Glomerular visceral epithelial cell (primary cell): ENCODE results near the gene CFAP90.

Source experiments
- DNase-seq: peaks from one replicate; pipeline ENCODE4 v3.0.0-alpha.2; 2016; ENCODE audit errors: extremely low spot score

CFAP90 gene

DNA sequence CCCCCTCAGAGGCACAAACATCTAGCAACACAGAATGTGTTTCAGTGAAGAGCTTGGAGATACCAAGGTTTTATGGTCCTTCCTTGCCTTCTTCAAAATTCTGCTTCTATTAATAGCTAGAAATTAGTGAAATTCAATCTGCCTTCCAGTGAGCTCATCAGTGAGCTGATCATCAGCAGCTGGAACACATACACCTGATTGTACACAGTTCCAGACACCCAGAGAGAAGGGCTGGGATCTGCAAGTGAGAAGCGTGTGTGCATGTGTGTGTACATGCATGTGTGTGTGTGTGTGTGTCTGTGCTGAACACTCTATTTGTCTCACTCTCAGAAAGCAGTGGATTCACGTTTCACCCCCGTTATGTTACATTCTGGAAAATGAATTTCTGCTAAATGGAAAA is 28.5 kb downstream of the CFAP90 start:
- no peak for DNase-seq

DNA sequence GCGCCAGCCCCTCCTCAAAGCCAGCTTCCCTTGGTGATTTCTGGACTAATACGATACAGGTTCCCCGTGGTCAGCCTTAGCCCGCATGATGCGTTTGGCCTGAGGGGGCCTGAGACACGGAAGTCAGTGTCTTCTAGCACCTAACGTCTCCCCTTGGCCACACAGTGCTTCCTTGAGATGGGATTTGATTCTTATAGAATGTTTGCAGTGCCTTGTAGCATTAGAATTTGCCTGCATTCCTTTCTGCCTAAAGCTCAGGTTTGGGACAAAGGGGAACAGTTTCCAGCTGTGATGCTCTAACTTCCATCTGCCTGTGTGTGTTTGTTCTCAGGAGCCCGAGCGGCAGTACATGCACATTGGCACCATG is 34.4 kb downstream of the CFAP90 start:
- DNase-seq: no peak

DNA sequence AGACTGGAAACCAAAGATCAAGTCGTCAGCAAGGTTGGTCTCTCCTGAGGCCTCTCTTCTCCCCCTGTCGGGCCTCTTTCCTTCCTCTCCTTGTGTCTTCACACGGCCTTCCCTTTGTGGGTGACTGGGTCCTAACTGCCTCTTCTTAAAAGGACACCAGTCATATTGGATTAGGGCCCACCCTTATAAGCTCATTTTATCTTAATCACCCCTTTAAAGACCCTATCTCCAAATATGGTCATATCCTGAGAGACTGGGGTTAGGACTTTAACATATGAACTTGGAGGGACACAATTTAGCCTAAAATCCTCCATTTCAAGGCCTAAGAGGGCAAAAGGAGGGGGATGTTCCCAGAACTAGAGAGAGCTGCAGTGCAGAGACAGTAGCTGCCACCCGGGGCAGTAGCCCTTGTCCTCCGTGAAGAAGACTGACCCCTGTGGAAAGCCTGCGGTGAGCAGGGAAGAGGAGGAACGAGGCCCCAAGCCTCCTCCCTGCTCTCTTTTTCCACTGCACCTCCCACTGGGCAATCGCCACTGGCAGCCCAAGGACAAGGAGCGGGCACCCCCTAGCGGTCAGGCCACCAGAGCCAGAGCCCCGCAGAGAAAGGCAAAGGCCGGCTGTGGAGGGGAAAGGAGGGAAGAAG is 34.9 kb downstream of the CFAP90 start:
- peak; percentile 68 for DNase-seq

DNA sequence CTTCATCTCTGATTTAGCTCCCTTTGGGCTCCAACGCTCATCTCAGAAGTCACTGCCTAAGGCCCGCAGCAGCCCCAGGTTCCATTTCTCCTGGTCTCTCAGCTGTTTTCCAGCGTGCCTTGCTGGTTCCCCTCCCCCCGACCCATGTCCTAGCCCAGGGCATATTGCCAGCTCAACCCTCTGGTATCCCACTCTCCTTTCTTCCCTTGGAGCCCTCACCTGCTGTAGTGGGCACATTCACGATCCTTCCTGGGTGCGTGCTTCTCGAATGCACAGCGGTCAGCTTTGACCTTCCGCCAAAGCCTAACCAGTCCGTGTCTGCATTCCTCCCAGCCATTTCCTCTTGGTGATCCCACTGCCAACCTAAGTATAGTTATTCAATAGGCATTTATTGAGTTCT is 36.1 kb downstream of the CFAP90 start:
- no peak for DNase-seq

DNA sequence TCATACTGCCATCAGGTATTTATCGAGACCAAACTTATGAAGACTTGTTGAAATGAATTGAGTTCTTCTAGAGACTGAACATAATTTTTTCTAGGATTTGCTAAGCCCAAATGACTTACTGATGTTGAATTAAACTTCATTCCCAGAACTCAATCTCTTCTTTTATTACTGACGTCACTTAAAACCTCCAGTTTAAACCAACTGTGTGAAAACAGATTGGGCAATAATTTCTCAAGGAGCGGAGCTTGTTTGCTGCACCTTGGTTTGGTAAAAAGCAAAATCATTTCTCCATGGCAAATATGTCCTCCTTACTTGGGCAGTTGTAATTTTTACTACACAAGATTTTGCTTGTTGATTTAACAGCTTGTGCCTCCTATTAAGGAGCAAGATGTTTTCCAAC is 37.4 kb downstream of the CFAP90 start:
- DNase-seq: no peak

DNA sequence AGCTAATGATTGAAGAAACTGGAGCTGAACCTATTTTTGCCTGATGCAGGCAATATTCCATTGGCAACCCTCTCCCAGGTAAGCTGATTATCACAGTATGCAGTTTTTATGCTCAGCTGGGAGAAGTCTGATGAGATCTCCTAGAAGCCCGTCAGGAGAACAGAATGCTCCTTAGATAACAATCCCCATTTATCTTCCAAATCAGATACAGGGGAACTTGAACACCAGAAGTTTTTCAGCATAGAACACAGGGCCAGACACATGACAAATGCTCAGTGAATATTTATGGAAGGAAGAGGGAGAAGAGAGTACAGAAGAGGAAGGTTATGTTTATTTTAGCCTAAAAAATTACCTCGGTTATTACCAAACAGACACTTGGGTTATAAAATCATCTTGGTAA is 37.9 kb downstream of the CFAP90 start:
- no peak for DNase-seq

DNA sequence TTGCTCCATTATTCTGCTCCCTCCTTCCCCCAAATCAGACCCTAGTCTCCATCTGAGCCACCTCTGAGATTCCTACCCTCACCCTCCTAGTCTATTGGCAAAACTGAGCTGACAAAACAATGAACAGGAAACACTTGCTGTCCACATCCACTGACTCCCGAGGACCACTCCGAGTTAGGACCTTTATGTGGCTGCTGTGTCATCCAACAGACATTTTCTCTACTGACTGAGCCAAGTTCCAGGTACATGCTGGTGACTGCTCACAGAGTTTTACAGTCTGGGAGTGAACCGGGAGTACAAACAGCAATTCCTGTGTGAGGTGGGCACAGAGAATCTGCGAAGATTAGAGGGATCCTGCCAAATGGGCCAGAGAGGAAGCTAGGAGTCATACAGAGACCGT is 39.2 kb downstream of the CFAP90 start:
- no peak for DNase-seq

DNA sequence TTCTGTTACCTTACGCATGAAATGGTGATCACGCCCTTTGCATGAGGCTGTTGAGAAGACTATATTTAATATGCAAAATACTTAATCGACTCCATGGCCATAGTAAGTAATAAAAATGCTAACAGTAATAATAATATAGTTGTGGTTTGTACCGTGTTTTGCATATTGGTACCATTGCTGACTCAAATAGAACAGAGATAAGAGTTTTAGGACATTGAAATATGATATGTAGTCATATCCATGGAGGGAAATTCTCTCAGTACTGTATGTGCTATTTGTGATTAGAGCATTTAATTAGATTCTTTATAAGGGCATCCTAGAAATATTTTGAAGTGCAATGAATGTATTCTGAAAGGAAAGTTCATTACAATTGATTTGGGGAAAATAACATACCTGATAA is 41.9 kb downstream of the CFAP90 start:
- no peak for DNase-seq

DNA sequence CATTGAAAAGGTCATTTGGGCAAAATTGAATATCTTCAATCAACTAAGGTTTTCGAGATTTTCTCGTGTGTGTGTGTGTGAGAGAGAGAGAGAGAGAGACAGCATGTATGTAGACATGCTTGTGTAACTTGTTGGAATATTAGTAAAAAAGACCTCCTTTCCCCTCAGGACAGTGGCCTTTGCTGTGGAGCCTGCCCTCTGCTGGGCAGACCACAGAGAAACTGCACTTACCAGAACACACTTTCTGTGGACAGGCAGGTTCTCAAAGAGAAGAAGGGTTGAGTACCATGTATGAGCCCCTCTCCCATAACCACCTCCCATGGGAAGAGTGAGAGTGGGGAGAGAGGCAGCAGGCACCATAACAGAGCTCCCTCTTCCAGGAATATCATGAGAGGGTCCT is 45.6 kb downstream of the CFAP90 start:
- no peak for DNase-seq

DNA sequence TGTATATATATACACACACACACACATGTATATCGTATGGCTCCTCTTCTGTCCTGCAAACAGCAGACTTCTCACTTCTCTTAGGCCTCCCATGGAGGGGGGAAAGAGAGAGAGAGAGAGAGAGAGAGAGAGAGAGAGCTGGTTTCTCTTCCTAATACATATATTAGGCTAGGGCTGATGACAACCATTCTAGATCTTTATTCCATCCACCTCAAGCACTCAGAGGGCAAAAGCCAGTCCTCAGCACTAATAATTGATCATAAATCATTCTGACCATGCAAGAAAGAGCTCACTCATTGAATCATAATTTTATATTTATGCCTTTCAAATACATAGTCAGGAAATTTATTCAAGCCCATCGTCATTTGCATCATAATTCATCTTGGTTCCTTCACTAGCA is 47.0 kb downstream of the CFAP90 start:
- DNase-seq: no peak

DNA sequence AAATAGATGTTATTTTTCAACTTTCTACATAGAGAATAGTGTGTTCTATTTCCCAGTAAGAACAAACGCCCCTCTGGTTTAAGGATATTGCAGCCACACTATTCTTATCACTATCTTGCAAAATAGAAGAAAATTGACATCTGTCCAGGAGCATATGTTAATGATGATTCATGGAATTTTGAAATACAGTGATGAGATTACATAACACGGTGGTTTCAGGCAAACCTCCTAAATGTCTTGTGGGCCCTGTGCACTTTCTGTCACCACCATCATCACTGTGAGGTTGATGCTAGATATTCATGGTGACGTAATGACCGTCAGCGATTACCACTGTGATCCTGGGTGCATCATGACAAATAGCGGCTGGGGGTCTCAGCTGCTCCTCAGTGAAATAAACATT is 48.1 kb downstream of the CFAP90 start:
- no peak for DNase-seq

DNA sequence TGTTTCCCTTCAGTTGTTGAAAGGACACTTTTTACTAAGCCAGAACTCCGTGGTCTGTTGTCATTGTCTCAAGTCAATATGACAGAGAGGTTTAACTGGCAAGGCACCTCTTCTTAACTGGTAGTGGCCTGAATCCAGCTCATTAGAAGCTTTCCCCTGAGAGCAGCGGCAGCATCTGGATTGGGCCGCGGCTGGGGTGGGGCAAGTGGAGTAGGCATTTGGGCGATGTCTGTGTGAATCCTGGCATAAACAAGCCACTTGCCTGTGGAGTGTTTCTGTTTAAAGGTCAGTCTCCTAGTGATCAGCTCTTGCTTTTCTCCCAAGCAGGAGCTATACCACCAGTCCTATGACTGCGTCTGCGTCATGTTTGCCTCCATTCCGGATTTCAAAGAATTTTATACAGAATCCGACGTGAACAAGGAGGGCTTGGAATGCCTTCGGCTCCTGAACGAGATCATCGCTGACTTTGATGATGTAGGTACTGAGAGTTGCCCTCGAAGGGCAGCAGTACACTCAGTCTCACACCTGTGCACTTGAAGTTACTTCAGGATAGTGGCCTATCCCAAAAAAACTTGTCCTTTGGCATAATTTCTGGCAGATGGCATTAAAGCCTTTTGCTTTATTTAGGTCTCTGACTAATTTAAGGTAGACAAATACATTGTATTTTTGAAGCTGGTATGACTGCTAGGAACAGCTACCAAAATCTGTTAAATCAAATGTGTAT is 48.9 kb downstream of the CFAP90 start:
- DNase-seq: no peak

DNA sequence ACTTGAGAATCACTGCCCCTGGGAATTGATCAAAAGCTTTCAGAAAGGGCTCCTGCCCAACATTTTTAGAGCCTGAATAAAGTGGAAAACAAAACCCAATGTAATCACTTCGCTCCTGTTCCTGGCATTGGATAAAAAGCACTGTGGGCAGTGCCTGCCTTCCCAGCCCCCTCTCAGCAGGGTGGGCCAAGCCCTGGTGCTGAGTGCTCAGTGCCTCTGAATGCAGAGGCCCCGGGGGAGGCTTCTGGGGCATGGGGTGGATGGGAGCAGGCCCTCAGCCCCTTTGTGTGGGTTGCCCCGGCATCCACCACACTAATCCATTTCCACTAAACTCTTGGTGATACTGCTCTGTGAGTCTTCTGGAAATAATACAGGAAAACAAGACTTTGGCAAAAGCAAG is 55.6 kb downstream of the CFAP90 start:
- DNase-seq: no peak

DNA sequence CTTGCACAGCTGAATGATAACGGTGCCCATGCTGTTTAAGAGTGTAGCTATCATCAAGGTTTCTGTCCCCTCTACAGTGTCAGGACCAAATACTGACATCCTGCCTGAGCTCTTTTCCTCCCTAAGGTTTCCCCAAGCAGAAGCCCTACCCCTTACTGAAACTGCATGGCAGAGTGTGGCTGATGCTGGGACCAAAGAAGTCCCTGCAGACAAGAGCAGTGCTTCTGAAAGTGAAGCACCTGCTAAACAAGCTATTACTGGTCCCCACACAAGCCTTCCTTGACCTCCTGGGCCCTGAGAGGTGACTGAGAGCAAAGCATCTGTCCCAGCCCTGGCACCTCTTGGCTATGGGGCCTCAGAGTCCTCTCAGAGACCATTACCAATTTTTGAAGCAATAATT is 56.1 kb downstream of the CFAP90 start:
- DNase-seq: no peak

DNA sequence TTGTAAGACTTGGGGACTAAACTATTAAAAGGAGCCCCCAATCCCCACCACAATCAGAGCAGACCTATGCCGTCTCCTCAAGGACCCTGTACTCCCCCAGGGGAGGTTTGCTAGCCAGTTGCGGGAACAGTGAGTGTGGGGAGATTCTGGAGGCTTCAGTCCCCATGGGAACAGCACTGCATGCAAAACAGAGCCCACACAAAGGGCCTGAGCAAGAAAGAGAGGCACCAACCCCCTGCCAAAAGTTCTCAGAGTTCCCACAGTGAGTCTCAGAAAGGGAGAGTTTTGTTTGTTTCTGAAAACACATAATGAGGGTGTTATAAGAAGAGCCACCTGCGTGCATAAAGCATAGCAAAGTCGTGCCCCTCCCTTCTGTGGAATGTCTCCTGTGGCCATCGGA is 56.6 kb downstream of the CFAP90 start:
- DNase-seq: no peak

DNA sequence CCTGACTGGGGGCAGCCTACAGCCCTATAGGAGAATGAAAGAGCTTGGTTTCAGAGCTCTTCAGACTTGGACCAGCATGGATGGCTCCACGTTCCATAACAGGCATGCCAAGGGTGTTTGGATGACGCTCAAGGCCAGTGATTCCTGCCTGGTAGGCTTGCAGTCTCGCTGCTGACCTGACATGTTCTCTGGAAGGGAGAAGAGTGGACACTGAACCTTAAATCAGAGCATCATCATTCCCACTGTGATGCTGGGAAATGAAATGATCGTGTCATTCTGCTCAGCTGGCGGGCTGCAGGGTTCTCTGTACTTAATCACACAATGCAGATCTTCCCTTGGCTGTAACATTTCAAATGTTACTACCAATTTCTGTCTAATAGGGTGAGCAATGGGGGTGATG is 57.0 kb downstream of the CFAP90 start:
- no peak for DNase-seq

DNA sequence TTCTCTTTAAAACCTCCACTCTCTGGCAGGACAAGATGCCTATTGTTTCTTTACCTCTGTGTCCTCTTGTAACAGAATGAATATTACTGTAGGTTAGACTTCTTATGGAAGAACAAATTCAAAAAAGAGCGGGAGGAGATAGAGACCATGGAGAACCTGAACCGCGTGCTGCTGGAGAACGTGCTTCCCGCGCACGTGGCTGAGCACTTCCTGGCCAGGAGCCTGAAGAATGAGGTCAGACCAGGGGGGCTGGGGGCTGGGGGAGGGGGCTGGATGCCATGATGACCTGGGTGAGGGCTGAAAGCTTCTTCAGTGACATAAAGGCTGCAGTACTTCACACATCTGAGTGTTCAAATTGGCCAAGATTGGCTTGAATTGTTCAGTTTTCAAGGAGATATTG is 61.4 kb downstream of the CFAP90 start:
- DNase-seq: no peak

DNA sequence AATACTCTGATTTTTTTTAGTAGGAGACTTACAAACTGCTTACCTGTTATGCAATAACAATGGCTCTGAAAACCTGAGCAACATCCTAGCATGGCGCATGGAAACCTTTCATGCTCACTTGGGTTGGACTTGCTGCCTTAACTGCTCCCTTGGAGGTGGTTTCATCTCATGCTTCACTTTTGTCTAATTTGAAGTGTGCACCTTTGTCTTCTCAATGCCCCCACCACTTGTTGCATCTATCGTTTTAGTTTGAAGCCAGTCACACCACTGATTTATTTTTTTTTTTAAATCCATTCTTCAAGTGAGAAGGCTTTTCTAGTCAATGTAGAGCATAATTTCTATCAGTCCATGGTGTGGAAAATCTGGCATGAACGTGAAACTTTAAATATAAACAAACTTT is 63.2 kb downstream of the CFAP90 start:
- DNase-seq: no peak

DNA sequence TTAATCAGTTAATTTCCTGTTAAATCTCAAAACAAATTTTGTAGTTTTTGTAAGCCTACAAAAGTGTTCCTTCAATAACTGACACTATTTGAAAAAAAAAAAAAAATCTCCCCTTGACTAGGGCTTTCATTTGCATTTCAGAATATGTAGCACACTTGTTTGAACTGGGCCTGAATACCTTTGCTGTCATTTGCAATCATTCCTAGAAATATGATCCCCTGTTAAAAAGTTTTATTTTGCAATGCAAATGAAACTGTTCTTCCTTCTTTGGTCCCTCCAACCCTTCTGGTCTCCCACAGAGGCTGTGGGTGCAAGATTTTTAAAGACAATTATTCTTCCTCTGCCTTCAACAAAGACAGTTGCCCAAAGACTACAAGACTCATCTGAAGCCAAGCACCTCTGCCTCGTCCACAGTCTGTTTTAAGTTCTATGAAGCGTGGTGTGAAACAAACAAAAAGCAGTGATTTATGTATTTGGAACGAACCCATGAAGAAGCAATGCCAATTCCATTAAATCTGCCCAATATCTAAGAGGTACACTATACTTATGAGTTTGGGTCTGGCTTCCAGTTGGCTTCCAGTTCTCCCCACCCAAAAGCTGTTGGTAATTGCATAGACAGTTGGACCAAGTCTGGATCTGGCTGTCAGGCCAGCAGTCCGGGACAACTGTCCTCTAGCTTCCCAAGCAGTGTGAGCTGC is 66.1 kb downstream of the CFAP90 start:
- no peak for DNase-seq

DNA sequence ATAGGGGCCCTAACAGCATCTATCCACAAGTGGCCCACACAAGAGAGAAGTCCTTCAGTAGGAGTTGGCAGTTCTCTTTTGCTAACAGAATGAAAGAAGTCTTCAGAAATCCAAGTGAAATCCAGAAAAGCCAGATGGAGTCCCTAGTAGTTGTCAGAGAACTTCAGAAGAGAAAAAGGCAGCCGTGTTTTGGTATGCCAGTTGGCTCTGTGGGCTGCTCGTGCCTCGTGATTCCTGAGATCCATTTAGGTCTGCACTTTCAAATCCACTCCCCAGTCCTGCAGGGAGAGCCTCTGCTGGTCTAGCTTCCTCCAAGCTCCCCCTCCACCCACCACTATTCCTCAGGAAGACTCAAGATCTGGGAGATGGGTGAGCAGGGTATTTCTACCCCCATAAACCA is 69.0 kb downstream of the CFAP90 start:
- no peak for DNase-seq
